Hypothalamus (tissue), 51 donors: ENCODE results near the gene HOXA3.

ENCODE experiments used
- DNase-seq, 51 donors: peaks; one replicate each; lab custom pipeline; 2025; lab: John Stamatoyannopoulos, UW

HOXA3 gene

GRCh38 chr7:27189997-27190748 is 37.8 kb upstream of the HOXA3 start:
- DNase-seq, result no peak

GRCh38 chr7:27189295-27189996 is 37.1 kb upstream of the HOXA3 start:
- DNase-seq, result no peak

- no peak for DNase-seq
Observed at GRCh38 chr7:27188386-27189294, 36.3 kb upstream of the HOXA3 start.

GRCh38 chr7:27187475-27188385 is 35.3 kb upstream of the HOXA3 start:
- no peak for DNase-seq

GRCh38 chr7:27186668-27187474 is 34.5 kb upstream of the HOXA3 start:
- no peak for DNase-seq

- DNase-seq, result no peak
Observed at GRCh38 chr7:27185854-27186667, 33.7 kb upstream of the HOXA3 start.

- no peak for DNase-seq
Observed at GRCh38 chr7:27185013-27185853, 32.9 kb upstream of the HOXA3 start, which contains the start of gene HOXA11. HOXA11 (minus strand) TSS chr7:27185232; CDS start chr7:27185144, 88 bp downstream.

GRCh38 chr7:27184337-27185012 is 32.1 kb upstream of the HOXA3 start:
- no peak for DNase-seq

- DNase-seq, result no peak
Observed at GRCh38 chr7:27183682-27184336, 31.4 kb upstream of the HOXA3 start.

- DNase-seq, result no peak
Observed at GRCh38 chr7:27182861-27183681, 30.7 kb upstream of the HOXA3 start.

- DNase-seq, result no peak
Observed at GRCh38 chr7:27182285-27182841, 30.0 kb upstream of the HOXA3 start.

- no peak for DNase-seq
Observed at GRCh38 chr7:27181795-27182275, 29.5 kb upstream of the HOXA3 start.

GRCh38 chr7:27180431-27181420 is 28.3 kb upstream of the HOXA3 start:
- no peak for DNase-seq
